ENCODE measurements around the gene TNP1.

TNP1 gene

DNA sequence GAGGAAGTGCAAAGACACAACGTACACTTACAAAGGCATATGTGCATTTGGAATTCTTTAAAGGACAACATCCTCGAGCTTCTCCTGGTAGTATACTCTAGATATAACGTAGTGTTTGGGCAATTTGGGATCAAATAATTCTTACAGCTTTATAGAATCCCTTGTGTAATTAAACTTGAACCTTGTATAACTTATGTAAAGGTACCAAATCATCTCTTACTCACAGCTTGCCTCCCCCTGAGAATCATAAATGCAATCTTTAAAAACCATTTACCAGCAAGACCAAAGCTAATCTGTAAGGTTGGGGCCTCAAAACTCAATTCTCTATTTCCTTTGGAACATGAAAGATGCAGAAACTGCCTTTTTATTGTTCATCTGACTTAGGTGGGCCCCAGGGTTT lies 12.2 kb upstream of the TNP1 start:
- DNase-seq (ENCODE audit: low spot score): no peak
- H3K18ac ChIP-seq (ENCODE audit: low read length): no peak overlapping the region
- H2BK15ac ChIP-seq (ENCODE audit: low read length): no peak overlapping the region
- H3K79me1 ChIP-seq (ENCODE audit: low read depth, low read length): no peaks in the 10 kb centered on the region
- no CpG with 5 or more reads among the region's 3 CpGs for WGBS, 2 donors (ENCODE audit: extremely low coverage in 2 of 2, insufficient read length in 2 of 2, insufficient replicate concordance in 1 of 2)
- no peak overlapping the region for H2BK120ac ChIP-seq (ENCODE audit: low read depth, low read length)
- no peak overlapping the region for H2AFZ ChIP-seq (ENCODE audit: low read length)
- no peak overlapping the region for H3K4ac ChIP-seq (ENCODE audit: low read length)
- H3K27me3 ChIP-seq (ENCODE audit: control insufficient read depth in 3 of 3, insufficient read depth in 3 of 3, low read depth in 1 of 3, low read length in 3 of 3): no peaks in the 10 kb centered on the region
- no peaks in the 10 kb centered on the region for H3K4me1 ChIP-seq (ENCODE audit: control insufficient read depth in 2 of 2, insufficient read depth in 1 of 2, low read depth in 1 of 2, low read length in 2 of 2)
- H3K4me3 ChIP-seq (ENCODE audit: low read length in 2 of 2): no peak overlapping the region
- H2BK5ac ChIP-seq (ENCODE audit: low read length): no peak overlapping the region
- no peak overlapping the region for H3K14ac ChIP-seq (ENCODE audit: low read length)
- H4K91ac ChIP-seq (ENCODE audit: low read depth, low read length, poor library complexity): no peak overlapping the region
- H3K27ac ChIP-seq (replicated peaks; ENCODE audit: low read length): no peak overlapping the region
- no peak overlapping the region for H2BK12ac ChIP-seq (ENCODE audit: low read length)
- H3K9ac ChIP-seq (ENCODE audit: low read depth, low read length, poor library complexity): no peak overlapping the region
- no peak overlapping the region for H4K8ac ChIP-seq (ENCODE audit: low read depth, low read length)
- H3K36me3 ChIP-seq (replicated peaks in 1 of 2; ENCODE audit: control insufficient read depth in 2 of 2, insufficient read depth in 2 of 2, low read length in 2 of 2): no peaks in the 10 kb centered on the region
- no peak overlapping the region for H2AK5ac ChIP-seq (ENCODE audit: low read depth, low read length)
- no peak overlapping the region for H3K4me2 ChIP-seq (ENCODE audit: insufficient read depth, low read length, poor library complexity, severe bottlenecking)
- no peak overlapping the region for H3K23ac ChIP-seq (ENCODE audit: low read depth, low read length, poor library complexity)
- H3K9me3 ChIP-seq (replicated peaks in 1 of 2; ENCODE audit: control insufficient read depth in 2 of 2, insufficient read depth in 1 of 2, low read depth in 1 of 2, low read length in 2 of 2): peaks cover 0 to 7% of the 10 kb centered on the region in 2 donors

DNA sequence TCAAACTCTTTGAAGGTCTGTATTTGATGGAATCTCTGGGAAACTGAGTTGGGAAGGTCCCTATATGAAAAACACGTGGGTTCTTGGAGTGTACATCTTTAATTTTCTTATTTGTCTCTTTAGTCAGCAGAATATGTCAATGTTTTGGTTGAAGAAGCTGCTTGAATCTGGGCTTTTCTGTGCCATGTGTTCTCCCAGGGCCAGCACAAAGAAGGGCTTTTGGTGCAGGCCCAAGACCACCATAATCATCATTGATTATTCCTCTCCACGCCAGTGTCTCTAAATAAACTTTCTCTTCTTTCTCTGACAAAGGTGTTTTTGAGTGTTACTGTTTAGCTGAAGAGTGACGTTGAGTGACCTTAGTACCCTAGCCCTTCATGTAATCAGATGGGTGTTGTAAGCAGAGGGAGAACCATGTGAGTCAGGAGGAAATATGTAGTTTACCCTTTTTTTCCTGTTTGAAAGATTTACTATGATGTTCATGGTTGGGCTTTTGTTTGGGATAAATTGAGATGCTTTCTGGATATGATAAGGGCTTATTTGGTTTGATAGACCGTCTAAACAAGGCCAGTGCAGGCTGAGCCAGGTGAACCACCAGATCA lies 11.6 kb upstream of the TNP1 start:
- Histone ChIP-seq H2BK12ac (ENCODE audit: low read length) (no peak overlapping the region), H3K36me3 (replicated peaks in 1 of 2; ENCODE audit: control insufficient read depth in 2 of 2, insufficient read depth in 2 of 2, low read length in 2 of 2) (no peaks in the 10 kb centered on the region), H3K4me1 (ENCODE audit: control insufficient read depth in 2 of 2, insufficient read depth in 1 of 2, low read depth in 1 of 2, low read length in 2 of 2) (no peaks in the 10 kb centered on the region), H3K4me2 (ENCODE audit: insufficient read depth, low read length, poor library complexity, severe bottlenecking) (no peak overlapping the region), H2BK120ac (ENCODE audit: low read depth, low read length) (no peak overlapping the region), H3K9ac (ENCODE audit: low read depth, low read length, poor library complexity) (no peak overlapping the region), H3K23ac (ENCODE audit: low read depth, low read length, poor library complexity) (no peak overlapping the region), H3K18ac (ENCODE audit: low read length) (no peak overlapping the region), H4K8ac (ENCODE audit: low read depth, low read length) (no peak overlapping the region), H3K79me1 (ENCODE audit: low read depth, low read length) (no peaks in the 10 kb centered on the region), H3K27ac (replicated peaks; ENCODE audit: low read length) (no peak overlapping the region), H3K4me3 (ENCODE audit: low read length in 2 of 2) (no peak overlapping the region), H2BK5ac (ENCODE audit: low read length) (no peak overlapping the region), H3K9me3 (replicated peaks in 1 of 2; ENCODE audit: control insufficient read depth in 2 of 2, insufficient read depth in 1 of 2, low read depth in 1 of 2, low read length in 2 of 2) (peaks cover 0 to 7% of the 10 kb centered on the region in 2 donors), H2AFZ (ENCODE audit: low read length) (no peak overlapping the region), H2BK15ac (ENCODE audit: low read length) (no peak overlapping the region), H3K14ac (ENCODE audit: low read length) (no peak overlapping the region), H3K4ac (ENCODE audit: low read length) (no peak overlapping the region), H3K27me3 (ENCODE audit: control insufficient read depth in 3 of 3, insufficient read depth in 3 of 3, low read depth in 1 of 3, low read length in 3 of 3) (no peaks in the 10 kb centered on the region), H2AK5ac (ENCODE audit: low read depth, low read length) (no peak overlapping the region), H4K91ac (ENCODE audit: low read depth, low read length, poor library complexity) (no peak overlapping the region)
- WGBS, 2 donors (ENCODE audit: extremely low coverage in 2 of 2, insufficient read length in 2 of 2, insufficient replicate concordance in 1 of 2): no CpG with 5 or more reads among the region's 4 CpGs
- no peak for DNase-seq (ENCODE audit: low spot score)

DNA sequence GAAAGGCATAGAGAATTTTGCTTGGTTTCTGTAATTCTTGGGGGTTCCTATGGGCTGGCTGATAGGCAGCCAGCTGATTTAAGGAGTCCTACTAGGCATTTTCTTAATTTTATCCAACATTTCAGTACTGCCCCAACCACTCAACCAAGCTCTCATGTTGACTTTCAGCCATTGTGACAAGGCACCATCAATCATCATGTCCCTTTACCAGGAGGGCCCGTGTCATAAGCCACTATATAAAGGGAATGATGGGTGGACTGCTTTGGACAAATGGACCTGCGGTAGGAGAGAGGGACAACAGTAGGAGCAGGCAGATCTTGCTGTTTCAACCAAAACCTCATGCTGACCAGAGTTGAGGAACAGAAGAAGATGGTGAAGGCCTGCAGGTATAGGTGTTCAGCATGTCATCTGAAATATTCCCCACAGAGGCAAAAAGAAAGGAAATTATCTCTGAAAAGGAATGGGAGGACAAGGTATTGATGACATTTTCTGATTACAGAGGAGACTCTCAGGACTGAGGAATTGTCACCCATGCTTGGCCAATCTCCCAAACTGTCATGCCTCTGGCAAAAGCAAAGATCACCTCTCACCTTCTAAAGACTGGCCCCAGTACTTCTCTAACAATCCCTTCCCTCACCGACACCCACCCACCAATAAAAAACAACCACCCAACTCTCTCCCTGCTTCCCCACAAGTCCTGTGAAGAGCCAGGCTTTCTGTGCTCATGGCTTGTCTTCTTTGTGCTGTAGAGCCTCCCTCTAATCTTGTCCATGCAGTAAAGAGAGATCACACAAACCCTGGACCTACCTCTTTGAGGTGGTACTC lies 10.9 kb upstream of the TNP1 start:
- Histone ChIP-seq H2AFZ (ENCODE audit: low read length) (no peak overlapping the region), H4K91ac (ENCODE audit: low read depth, low read length, poor library complexity) (no peak overlapping the region), H2BK5ac (ENCODE audit: low read length) (no peak overlapping the region), H3K23ac (ENCODE audit: low read depth, low read length, poor library complexity) (no peak overlapping the region), H2AK5ac (ENCODE audit: low read depth, low read length) (no peak overlapping the region), H3K4me1 (ENCODE audit: control insufficient read depth in 2 of 2, insufficient read depth in 1 of 2, low read depth in 1 of 2, low read length in 2 of 2) (no peaks in the 10 kb centered on the region), H3K9me3 (replicated peaks in 1 of 2; ENCODE audit: control insufficient read depth in 2 of 2, insufficient read depth in 1 of 2, low read depth in 1 of 2, low read length in 2 of 2) (peaks cover under 1 to 9% of the 10 kb centered on the region in 2 donors), H2BK15ac (ENCODE audit: low read length) (no peak overlapping the region), H3K14ac (ENCODE audit: low read length) (no peak overlapping the region), H3K4me2 (ENCODE audit: insufficient read depth, low read length, poor library complexity, severe bottlenecking) (no peak overlapping the region), H3K36me3 (replicated peaks in 1 of 2; ENCODE audit: control insufficient read depth in 2 of 2, insufficient read depth in 2 of 2, low read length in 2 of 2) (no peaks in the 10 kb centered on the region), H2BK12ac (ENCODE audit: low read length) (no peak overlapping the region), H3K27me3 (ENCODE audit: control insufficient read depth in 3 of 3, insufficient read depth in 3 of 3, low read depth in 1 of 3, low read length in 3 of 3) (no peaks in the 10 kb centered on the region), H3K79me1 (ENCODE audit: low read depth, low read length) (no peaks in the 10 kb centered on the region), H3K4me3 (ENCODE audit: low read length in 2 of 2) (no peak overlapping the region), H3K27ac (replicated peaks; ENCODE audit: low read length) (no peak overlapping the region), H3K4ac (ENCODE audit: low read length) (no peak overlapping the region), H3K18ac (ENCODE audit: low read length) (no peak overlapping the region), H3K9ac (ENCODE audit: low read depth, low read length, poor library complexity) (no peak overlapping the region), H2BK120ac (ENCODE audit: low read depth, low read length) (no peak overlapping the region), H4K8ac (ENCODE audit: low read depth, low read length) (no peak overlapping the region)
- WGBS, 2 donors (ENCODE audit: extremely low coverage in 2 of 2, insufficient read length in 2 of 2, insufficient replicate concordance in 1 of 2): 100% methylated on average over 1 of the region's 3 CpGs; no CpG with 5 or more reads in 1 of the 2 donors
- DNase-seq (ENCODE audit: low spot score): no peak

DNA sequence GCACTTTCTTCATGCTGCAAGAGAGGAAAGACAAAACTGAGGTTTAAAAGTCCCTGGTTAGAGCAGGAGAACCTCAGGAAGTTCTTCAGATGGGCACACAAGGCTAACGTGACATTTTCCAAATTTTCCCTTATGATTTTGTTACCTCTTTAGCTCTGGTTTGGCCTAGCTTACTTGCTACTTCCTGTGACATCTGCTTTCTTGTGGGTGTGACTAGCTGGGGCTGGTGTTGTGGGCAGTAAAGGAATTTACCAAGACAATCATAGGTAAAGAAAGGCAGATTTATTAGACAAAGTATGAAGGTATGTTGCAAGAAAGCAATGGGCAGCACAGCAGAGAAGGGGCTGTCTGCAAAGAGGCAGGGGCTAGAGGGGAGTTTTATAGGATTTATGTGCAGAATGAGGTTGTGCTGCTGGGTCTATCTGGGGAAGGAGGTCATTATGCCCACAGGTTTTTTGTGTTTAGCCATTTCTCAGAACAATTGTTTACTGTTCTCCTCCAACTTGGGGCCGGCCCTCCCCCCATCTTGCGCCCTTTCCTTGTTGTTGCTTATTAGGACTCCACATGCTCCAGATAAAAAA lies 6.7 kb upstream of the TNP1 start:
- H2AFZ ChIP-seq (ENCODE audit: low read length): no peak overlapping the region
- no peaks in the 10 kb centered on the region for H3K27me3 ChIP-seq (ENCODE audit: control insufficient read depth in 3 of 3, insufficient read depth in 3 of 3, low read depth in 1 of 3, low read length in 3 of 3)
- H2BK15ac ChIP-seq (ENCODE audit: low read length): no peak overlapping the region
- peaks cover 3 to 9% of the 10 kb centered on the region in 2 donors for H3K9me3 ChIP-seq (replicated peaks in 1 of 2; ENCODE audit: control insufficient read depth in 2 of 2, insufficient read depth in 1 of 2, low read depth in 1 of 2, low read length in 2 of 2)
- no peak overlapping the region for H2BK12ac ChIP-seq (ENCODE audit: low read length)
- no peak overlapping the region for H3K27ac ChIP-seq (replicated peaks; ENCODE audit: low read length)
- H2BK120ac ChIP-seq (ENCODE audit: low read depth, low read length): no peak overlapping the region
- H2BK5ac ChIP-seq (ENCODE audit: low read length): no peak overlapping the region
- no peak overlapping the region for H3K14ac ChIP-seq (ENCODE audit: low read length)
- no peak for DNase-seq (ENCODE audit: low spot score)
- no peak overlapping the region for H4K91ac ChIP-seq (ENCODE audit: low read depth, low read length, poor library complexity)
- H3K9ac ChIP-seq (ENCODE audit: low read depth, low read length, poor library complexity): no peak overlapping the region
- no peak overlapping the region for H3K4me2 ChIP-seq (ENCODE audit: insufficient read depth, low read length, poor library complexity, severe bottlenecking)
- WGBS, 2 donors (ENCODE audit: extremely low coverage in 2 of 2, insufficient read length in 2 of 2, insufficient replicate concordance in 1 of 2): no CpG with 5 or more reads among the region's 3 CpGs
- no peaks in the 10 kb centered on the region for H3K4me1 ChIP-seq (ENCODE audit: control insufficient read depth in 2 of 2, insufficient read depth in 1 of 2, low read depth in 1 of 2, low read length in 2 of 2)
- H3K4ac ChIP-seq (ENCODE audit: low read length): no peak overlapping the region
- H2AK5ac ChIP-seq (ENCODE audit: low read depth, low read length): no peak overlapping the region
- no peak overlapping the region for H3K4me3 ChIP-seq (ENCODE audit: low read length in 2 of 2)
- no peaks in the 10 kb centered on the region for H3K36me3 ChIP-seq (replicated peaks in 1 of 2; ENCODE audit: control insufficient read depth in 2 of 2, insufficient read depth in 2 of 2, low read length in 2 of 2)
- H4K8ac ChIP-seq (ENCODE audit: low read depth, low read length): no peak overlapping the region
- H3K23ac ChIP-seq (ENCODE audit: low read depth, low read length, poor library complexity): no peak overlapping the region
- H3K79me1 ChIP-seq (ENCODE audit: low read depth, low read length): no peaks in the 10 kb centered on the region
- H3K18ac ChIP-seq (ENCODE audit: low read length): no peak overlapping the region

Measured in neuronal stem cell (in vitro differentiated cells).